GM18909 (cell line): ENCODE measurements around the gene GAP43.

Experiments
- ATAC-seq: cut with Tn5 transposase; IDR thresholded peaks from one replicate; pipeline ENCODE4 v1.9.1; 2021; ENCODE audit warnings: mild to moderate bottlenecking; ENCODE audit not compliant: unreplicated experiment, poor library complexity

GAP43 gene

GRCh38 chr3:115692887-115693524 is 69.7 kb downstream of the GAP43 start:
- peak; percentile 95 for ATAC-seq

- no peak for ATAC-seq
These were observed 70.6 kb downstream of the GAP43 start for GRCh38 chr3:115693868-115694267.

DNA sequence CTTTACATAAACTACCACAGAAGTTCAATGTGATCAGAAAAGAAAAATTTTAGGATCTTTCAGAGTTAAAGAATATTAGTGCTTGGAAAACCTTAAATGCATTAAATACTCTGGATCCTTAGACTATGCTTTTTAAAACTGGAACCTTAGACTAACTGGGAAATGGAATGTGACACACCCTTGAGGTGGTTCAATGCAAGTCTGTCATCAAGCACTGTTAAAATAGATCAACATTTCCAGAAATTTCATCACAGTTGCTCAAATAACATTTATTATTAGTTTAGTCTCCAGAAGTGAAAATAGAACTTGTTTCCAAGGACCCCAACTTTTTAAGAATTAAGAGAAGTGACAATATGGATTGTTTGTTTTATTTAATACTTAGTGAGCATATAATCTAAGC is 71.8 kb downstream of the GAP43 start:
- no peak for ATAC-seq

GRCh38 chr3:115697263-115698053 is 74.1 kb downstream of the GAP43 start:
- no peak for ATAC-seq

GRCh38 chr3:115698851-115699591 is 75.7 kb downstream of the GAP43 start:
- ATAC-seq: no peak

DNA sequence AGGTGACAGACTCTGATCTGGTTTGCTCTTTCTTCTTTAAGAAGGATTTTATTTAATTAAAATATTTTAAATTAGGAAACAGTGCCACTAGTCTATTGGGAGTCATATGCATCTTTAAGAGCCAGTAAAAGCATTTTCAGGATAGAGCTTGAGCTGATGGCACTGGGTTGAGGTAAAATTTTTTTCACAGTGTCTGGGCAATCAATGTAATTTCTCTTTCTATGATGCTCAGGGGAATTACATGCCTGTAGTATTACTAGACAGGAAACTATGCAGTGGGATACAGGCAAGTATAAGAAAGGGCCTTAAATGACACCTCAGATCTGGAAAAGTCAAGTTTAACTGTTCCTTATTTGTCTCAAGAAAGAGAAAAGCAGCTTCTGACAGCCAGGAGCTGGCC is 76.4 kb downstream of the GAP43 start:
- no peak for ATAC-seq

GRCh38 chr3:115702598-115702997 is 79.3 kb downstream of the GAP43 start:
- ATAC-seq: no peak

- ATAC-seq: no peak
These were observed 81.5 kb downstream of the GAP43 start for GRCh38 chr3:115704661-115705338.

DNA sequence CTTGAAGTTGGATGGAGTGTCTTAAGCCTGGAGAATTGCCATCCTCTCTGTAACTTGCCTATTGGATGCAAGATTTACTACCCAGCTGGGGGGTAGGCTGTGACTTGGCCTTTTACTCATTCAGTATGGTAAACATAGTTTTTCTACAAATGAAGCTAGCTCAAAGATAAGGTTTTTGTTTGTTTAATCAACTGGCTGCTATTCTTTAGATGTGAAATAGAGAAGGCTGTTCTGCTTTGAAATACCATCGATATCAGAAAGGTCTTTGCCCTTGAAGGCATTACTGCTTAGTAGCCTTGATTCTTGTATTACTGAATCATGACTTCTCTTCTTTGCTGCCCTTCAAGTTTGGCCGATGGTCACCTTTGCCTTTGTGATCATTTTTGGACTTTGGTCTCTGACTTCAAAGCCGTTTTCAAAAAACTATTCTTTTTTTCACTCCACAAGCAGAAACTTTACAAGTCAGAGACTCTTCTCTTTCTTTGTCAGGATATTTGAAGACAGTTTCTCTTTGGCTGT is 83.1 kb downstream of the GAP43 start:
- ATAC-seq: no peak

- no peak for ATAC-seq
These were observed 85.2 kb downstream of the GAP43 start for GRCh38 chr3:115708540-115708939.

DNA sequence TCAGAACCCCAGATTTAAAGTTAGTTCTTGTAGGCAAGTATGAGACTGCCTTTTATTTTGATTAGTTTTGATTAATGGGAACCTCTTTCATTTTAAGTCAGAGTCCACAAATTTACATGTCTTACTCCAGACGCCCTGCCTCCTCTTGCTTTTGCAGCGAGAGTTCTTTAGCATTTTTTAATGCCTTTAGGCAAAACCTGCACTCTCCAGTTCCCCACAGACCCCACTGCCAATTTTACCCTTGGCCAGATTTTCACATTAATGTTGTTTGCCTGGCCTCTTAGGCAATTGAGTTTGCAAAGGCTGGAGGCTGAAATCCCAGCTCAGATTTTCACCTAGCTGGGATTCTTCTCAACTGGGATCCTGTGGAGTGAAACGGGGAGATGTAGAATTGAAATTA is 85.8 kb downstream of the GAP43 start:
- no peak for ATAC-seq

- no peak for ATAC-seq
These were observed 86.6 kb downstream of the GAP43 start for GRCh38 chr3:115709931-115710330.

GRCh38 chr3:115710799-115711198 is 87.5 kb downstream of the GAP43 start:
- ATAC-seq: no peak

- ATAC-seq: no peak
These were observed 89.6 kb downstream of the GAP43 start for GRCh38 chr3:115712871-115713270.

DNA sequence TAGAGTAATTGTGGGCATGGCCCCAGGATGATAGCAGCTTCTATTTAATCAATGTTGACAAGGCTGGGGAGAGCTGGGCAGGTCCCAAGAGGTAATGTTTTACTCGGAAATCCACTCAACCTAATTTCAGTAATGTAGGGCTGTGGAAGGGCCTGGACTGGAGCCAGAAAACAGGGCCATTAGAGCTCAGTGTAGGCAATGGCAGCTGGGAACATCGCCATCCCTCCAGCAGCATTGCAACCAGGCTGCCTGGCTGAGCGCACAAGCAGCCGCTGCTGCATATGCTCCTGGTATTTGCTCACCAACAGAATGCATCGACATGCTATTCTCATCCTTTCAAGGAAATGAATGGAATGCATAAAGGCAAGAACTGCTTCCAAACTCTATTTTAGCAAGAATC is 90.0 kb downstream of the GAP43 start:
- ATAC-seq: no peak

DNA sequence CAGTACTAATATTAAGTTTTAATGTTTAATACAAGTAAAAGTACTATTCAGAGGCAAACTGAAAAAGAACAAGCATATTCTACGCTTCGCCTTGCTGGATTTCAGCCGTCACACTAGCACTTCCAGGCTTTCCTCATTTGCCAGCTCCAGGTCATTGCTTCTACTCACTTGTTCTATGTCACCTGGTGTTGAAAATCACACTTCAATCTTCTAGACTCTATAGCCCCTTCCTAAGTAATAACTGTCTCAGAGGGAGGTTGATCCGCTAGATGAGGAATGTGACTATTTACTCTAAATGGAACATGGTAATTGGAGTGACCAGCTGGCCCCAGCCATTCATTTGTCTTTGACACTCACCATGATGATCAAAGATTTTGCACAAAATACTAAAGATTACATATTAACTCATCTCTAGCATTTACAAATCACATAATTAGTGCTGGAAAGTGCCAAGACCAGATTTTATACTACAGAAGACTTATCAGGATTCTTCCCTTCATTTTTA is 92.0 kb downstream of the GAP43 start:
- ATAC-seq: no peak

DNA sequence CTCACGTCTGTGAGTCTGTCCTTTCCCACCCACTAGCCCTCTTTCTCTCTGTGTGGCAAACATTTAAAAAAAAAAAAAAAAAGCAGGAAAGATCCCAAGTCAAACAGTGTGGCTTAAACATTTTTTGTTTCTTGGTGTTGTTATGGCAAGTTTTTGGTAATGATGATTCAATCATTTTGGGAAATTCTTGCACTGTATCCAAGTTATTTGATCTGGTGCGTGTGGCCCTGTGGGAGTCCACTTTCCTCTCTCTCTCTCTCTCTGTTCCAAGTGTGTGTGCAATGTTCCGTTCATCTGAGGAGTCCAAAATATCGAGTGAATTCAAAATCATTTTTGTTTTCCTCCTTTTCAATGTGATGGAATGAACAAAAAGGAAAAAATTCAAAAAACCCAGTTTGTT is 97.7 kb downstream of the GAP43 start:
- no peak for ATAC-seq

DNA sequence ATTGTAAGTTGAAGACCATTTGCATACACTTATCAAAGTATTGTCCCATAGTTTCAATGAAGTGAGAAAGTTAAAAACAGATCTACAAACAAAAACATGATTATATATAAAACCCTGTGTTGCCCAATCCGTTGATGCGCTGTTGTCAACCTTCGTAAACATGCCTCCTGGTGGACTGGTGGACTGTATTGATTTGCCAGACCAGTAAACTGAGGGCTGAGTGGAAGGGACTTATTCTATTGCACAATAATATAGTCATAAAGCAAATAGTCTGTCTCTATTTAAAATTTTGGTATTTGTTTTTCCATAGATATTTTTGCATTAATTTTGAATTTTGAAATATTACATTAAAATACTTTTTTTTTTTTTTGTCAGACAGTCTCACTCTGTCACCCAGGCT is 102.5 kb downstream of the GAP43 start:
- no peak for ATAC-seq

DNA sequence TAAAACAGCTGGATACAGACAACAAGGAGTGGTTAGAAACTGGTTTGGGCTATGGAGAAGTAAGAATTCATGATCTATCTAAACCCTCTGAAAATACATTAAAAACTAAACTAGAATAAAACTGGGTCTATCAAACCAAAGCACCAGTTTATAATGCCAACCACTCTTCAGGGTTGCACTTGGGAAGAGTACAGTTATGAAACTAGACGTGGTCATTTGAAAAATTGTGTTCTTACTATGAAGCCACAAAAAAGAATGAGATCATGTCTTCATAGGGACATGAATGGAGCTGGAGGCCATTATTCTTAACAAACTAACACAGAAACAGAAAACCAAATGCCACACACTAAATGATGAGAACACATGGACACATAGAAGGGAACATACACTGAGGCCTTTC is 103.8 kb downstream of the GAP43 start:
- ATAC-seq: no peak

- ATAC-seq: no peak
These were observed 104.7 kb downstream of the GAP43 start for GRCh38 chr3:115728013-115728412.
